ENCODE results near the gene SYMPK. TPM values are rescaled to one million over a fixed set of nuclear protein-coding genes. Genes with fewer than 3 reads are reported as not detected.

SYMPK gene
- total RNA-seq, 1 donor from 2014 or later = 70.0 TPM

DNA sequence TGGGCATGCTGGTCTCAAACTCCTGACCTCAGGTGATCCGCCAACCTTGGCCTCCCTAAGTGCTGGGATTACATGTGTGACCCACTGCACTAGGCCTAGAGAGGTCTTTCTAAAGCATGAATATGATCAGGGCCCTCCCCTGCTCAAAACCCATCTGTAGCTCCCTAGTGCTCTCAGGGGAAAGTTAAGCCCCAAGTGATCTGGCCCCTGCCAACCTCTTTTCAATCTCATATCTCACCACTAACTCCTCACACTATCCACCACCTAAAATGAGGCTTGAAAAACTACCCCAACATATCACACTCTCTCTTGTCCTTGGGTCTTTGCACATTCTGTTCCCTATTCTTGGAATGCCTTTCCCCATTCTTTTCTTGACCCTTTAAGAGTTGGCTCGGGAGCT, 68.3 kb downstream of the SYMPK start:
- no peak overlapping the region for H3K27ac Mint-ChIP-seq (ENCODE audit: unreplicated experiment)
- Histone ChIP-seq H3K4me2 (ENCODE audit: low read length) (no peak overlapping the region), H3K4me3 (ENCODE audit: insufficient read depth, low read depth, low read length) (no peak overlapping the region), H3K36me3 (ENCODE audit: insufficient read depth, low read length) (no peaks in the 10 kb centered on the region), H2AFZ (ENCODE audit: low read depth, low read length) (no peak overlapping the region), H3K27me3 (ENCODE audit: insufficient read depth, low read length) (no peaks in the 10 kb centered on the region), H4K20me1 (ENCODE audit: insufficient read depth, low read length) (peaks cover 17% of the 10 kb centered on the region), H3K9ac (ENCODE audit: low read length) (no peak overlapping the region), H3K4me1 (ENCODE audit: insufficient read depth, low read length) (peaks cover 13% of the 10 kb centered on the region), H3K9me3 (ENCODE audit: insufficient read depth, low read depth, low read length) (no peaks in the 10 kb centered on the region), H3K27ac (ENCODE audit: low read depth, low read length) (no peak overlapping the region), H3K79me2 (ENCODE audit: insufficient read depth, low read length) (peaks cover 21% of the 10 kb centered on the region)
- peaks cover 21% of the 10 kb centered on the region for H3K4me1 Mint-ChIP-seq (ENCODE audit: low read depth, unreplicated experiment)
- DNase-seq (ENCODE audit: low read depth) = no peak
- peaks cover 4% of the 10 kb centered on the region for H3K36me3 Mint-ChIP-seq (ENCODE audit: low read depth, unreplicated experiment)
- TF ChIP-seq EZH2 (IDR thresholded peaks at IDR 0.05; ENCODE audit: insufficient read depth, low read length) (no peak), CTCF (IDR thresholded peaks at IDR 0.05; ENCODE audit: insufficient read depth, low read depth, low read length) (no peak)
- H3K4me3 Mint-ChIP-seq (ENCODE audit: unreplicated experiment) = peak overlapping the region; percentile 7
- H3K27me3 Mint-ChIP-seq (ENCODE audit: low read depth, unreplicated experiment) = peaks cover 2% of the 10 kb centered on the region
- no peak for FAIRE-seq
- H3K9me3 Mint-ChIP-seq (ENCODE audit: unreplicated experiment) = no peaks in the 10 kb centered on the region

DNA sequence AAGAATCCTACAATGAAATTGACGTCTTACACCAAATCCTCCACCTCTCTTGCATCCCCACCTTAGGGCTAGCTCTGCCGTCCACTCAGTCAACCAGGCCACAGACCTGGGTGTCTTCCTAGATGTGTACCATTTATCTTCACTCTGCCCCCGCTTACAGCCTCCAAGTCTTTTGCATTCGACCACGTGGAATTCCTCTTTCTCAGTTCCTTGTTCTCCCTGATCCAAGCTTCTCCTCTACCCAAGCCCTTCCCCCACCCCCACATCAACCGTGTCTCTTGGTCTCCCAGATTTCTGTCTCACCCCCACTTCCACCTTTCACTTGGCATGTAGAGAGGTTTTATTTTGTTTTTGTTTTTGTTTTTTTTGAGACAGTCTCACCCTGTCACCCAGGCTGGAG, 69.1 kb downstream of the SYMPK start:
- Mint-ChIP-seq H3K4me1 (ENCODE audit: low read depth, unreplicated experiment) (peaks cover 17% of the 10 kb centered on the region), H3K27me3 (ENCODE audit: low read depth, unreplicated experiment) (peaks cover 2% of the 10 kb centered on the region), H3K9me3 (ENCODE audit: unreplicated experiment) (no peaks in the 10 kb centered on the region), H3K4me3 (ENCODE audit: unreplicated experiment) (no peak overlapping the region), H3K27ac (ENCODE audit: unreplicated experiment) (no peak overlapping the region), H3K36me3 (ENCODE audit: low read depth, unreplicated experiment) (peaks cover 8% of the 10 kb centered on the region)
- H3K9ac ChIP-seq (ENCODE audit: low read length) = no peak overlapping the region
- no peak overlapping the region for H3K4me3 ChIP-seq (ENCODE audit: insufficient read depth, low read depth, low read length)
- H3K4me1 ChIP-seq (ENCODE audit: insufficient read depth, low read length) = peaks cover 9% of the 10 kb centered on the region
- peaks cover 7% of the 10 kb centered on the region for H3K36me3 ChIP-seq (ENCODE audit: insufficient read depth, low read length)
- TF ChIP-seq EZH2 (IDR thresholded peaks at IDR 0.05; ENCODE audit: insufficient read depth, low read length) = no peak
- TF ChIP-seq CTCF (IDR thresholded peaks at IDR 0.05; ENCODE audit: insufficient read depth, low read depth, low read length) = no peak
- H3K4me2 ChIP-seq (ENCODE audit: low read length) = no peak overlapping the region
- DNase-seq (ENCODE audit: low read depth) = no peak
- no peak for FAIRE-seq
- peaks cover 28% of the 10 kb centered on the region for H3K79me2 ChIP-seq (ENCODE audit: insufficient read depth, low read length)
- H4K20me1 ChIP-seq (ENCODE audit: insufficient read depth, low read length) = peaks cover 25% of the 10 kb centered on the region
- H2AFZ ChIP-seq (ENCODE audit: low read depth, low read length) = no peak overlapping the region
- no peaks in the 10 kb centered on the region for H3K27me3 ChIP-seq (ENCODE audit: insufficient read depth, low read length)
- H3K27ac ChIP-seq (ENCODE audit: low read depth, low read length) = no peak overlapping the region
- H3K9me3 ChIP-seq (ENCODE audit: insufficient read depth, low read depth, low read length) = no peaks in the 10 kb centered on the region

DNA sequence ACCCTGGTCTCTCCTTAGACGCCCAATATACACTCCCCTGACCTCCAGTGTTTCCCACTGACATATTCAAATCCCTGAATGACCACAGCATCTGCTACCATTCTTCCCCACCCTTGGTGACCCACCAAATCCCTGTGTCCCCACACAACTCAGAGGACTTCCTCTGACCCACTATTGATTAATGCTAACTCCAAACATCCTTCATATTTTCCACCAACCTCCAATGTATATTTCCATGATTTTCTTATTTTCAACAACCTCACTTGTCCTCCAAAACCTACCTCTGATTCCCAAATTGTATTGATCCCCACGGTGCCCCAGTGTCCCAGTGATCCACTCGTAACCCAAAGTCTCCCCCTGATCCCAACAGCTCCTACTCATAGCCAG, 69.8 kb downstream of the SYMPK start:
- no peak overlapping the region for H3K9ac ChIP-seq (ENCODE audit: low read length)
- H3K27me3 ChIP-seq (ENCODE audit: insufficient read depth, low read length) = no peaks in the 10 kb centered on the region
- peak overlapping the region; percentile 48 for H2AFZ ChIP-seq (ENCODE audit: low read depth, low read length)
- H3K4me2 ChIP-seq (ENCODE audit: low read length) = peak overlapping the region; percentile 72
- peaks cover 11% of the 10 kb centered on the region for H3K36me3 ChIP-seq (ENCODE audit: insufficient read depth, low read length)
- Mint-ChIP-seq H3K36me3 (ENCODE audit: low read depth, unreplicated experiment) (peaks cover 9% of the 10 kb centered on the region), H3K4me3 (ENCODE audit: unreplicated experiment) (peak overlapping the region; percentile 81), H3K9me3 (ENCODE audit: unreplicated experiment) (no peaks in the 10 kb centered on the region), H3K27ac (ENCODE audit: unreplicated experiment) (peak overlapping the region; percentile 53), H3K27me3 (ENCODE audit: low read depth, unreplicated experiment) (peaks cover 2% of the 10 kb centered on the region), H3K4me1 (ENCODE audit: low read depth, unreplicated experiment) (peaks cover 14% of the 10 kb centered on the region)
- H3K27ac ChIP-seq (ENCODE audit: low read depth, low read length) = peak overlapping the region; percentile 54
- peaks cover 9% of the 10 kb centered on the region for H3K4me1 ChIP-seq (ENCODE audit: insufficient read depth, low read length)
- no peaks in the 10 kb centered on the region for H3K9me3 ChIP-seq (ENCODE audit: insufficient read depth, low read depth, low read length)
- no peak overlapping the region for H3K4me3 ChIP-seq (ENCODE audit: insufficient read depth, low read depth, low read length)
- H4K20me1 ChIP-seq (ENCODE audit: insufficient read depth, low read length) = peaks cover 32% of the 10 kb centered on the region
- peaks cover 35% of the 10 kb centered on the region for H3K79me2 ChIP-seq (ENCODE audit: insufficient read depth, low read length)
- DNase-seq (ENCODE audit: low read depth) (no peak), FAIRE-seq (no peak)
- TF ChIP-seq CTCF (IDR thresholded peaks at IDR 0.05; ENCODE audit: insufficient read depth, low read depth, low read length) (no peak), EZH2 (IDR thresholded peaks at IDR 0.05; ENCODE audit: insufficient read depth, low read length) (no peak)
